SK-N-MC (cell line): ENCODE results near the gene ARHGAP35.
"Not testable (repeated sequence)": the region's sequence is repeated elsewhere in the genome, so short reads cannot be mapped to it uniquely, and the experiment has no call there.

Experiments
- DNase-seq: peaks from one replicate; pipeline ENCODE4 v3.0.0-alpha.2; 2011; ENCODE audit warnings: low read depth, low spot score
- H3K27ac ChIP-seq: fragments of 200-600 bp; sonication (generic); 2 replicates; pipeline ENCODE4 v1.5.1; 2016; ENCODE audit warnings: mixed run types
- H3K36me3 ChIP-seq: fragments of 200-600 bp; sonication (generic); 2 replicates; pipeline ENCODE4 v1.6.1; 2017; ENCODE audit warnings: antibody characterized with exemption, low read length, mixed read lengths; ENCODE audit not compliant: insufficient read depth
- H3K4me3 ChIP-seq: fragments of 200-600 bp; sonication (generic); 2 replicates; pipeline ENCODE4 v1.5.1; 2016
- H3K9ac ChIP-seq: fragments of 200-600 bp; sonication (generic); 2 replicates; pipeline ENCODE4 v1.8.0; 2017; ENCODE audit warnings: mixed run types, mixed read lengths; ENCODE audit not compliant: insufficient read length
- H3K9me3 ChIP-seq: fragments of 200-600 bp; sonication (generic); 2 replicates; pipeline ENCODE4 v1.6.1; 2017; ENCODE audit warnings: low read depth, mild to moderate bottlenecking, antibody characterized with exemption, low read length, moderate library complexity, mixed read lengths
- EZH2 ChIP-seq: fragments of 200-600 bp; sonication (generic); IDR thresholded peaks from one replicate; pipeline ENCODE4 v1.6.1; 2017; ENCODE audit warnings: antibody characterized with exemption
- FOXP2 ChIP-seq: optimal IDR thresholded peaks from 2 replicates; pipeline ENCODE3; 2011; ENCODE audit warnings: mild to moderate bottlenecking, moderate library complexity; ENCODE audit not compliant: insufficient read depth; ENCODE audit errors: extremely low read length, control extremely low read depth
- POLR2AphosphoS5 ChIP-seq: IDR thresholded peaks from 2 replicates; pipeline ENCODE4 v1.6.1; 2012; ENCODE audit warnings: mild to moderate bottlenecking, low read depth, low read length, borderline replicate concordance

ARHGAP35 gene

DNA sequence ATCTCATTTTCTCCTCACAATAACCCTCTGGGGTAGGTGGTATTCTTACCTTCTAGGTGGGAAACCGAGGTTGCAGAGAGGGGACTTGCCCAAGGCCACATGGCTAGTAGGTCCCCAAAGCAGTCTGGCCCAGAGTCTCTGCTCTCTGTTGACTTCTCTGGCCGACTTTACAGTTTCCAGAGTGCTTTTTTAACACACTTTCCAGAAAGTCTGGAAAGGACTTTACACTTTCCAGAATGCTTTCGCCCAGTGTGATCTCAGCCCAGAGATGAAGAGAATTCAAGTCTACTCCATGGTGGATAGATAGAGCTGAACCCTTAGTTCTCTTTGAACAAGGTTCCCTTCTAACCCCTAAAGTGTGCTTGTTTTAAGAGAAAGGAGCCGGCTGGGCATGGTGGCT, 12.2 kb downstream of the ARHGAP35 start:
- TF ChIP-seq FOXP2: no peak
- TF ChIP-seq POLR2AphosphoS5: no peak
- no peak for TF ChIP-seq EZH2
- Histone ChIP-seq H3K27ac (peak overlapping the region; percentile 50; the same call in 1 of the 2 replicates), H3K4me3 (no peak overlapping the region), H3K9me3 (no peaks in the 10 kb centered on the region), H3K9ac (no peak overlapping the region), H3K36me3 (peaks cover 6% of the 10 kb centered on the region)
- no peak for DNase-seq

- no peak overlapping the region for H3K27ac ChIP-seq
These were observed 14.4 kb downstream of the ARHGAP35 start for GRCh38 chr19:46875234-46875633.

GRCh38 chr19:46875657-46876056, 14.9 kb downstream of the ARHGAP35 start:
- no peak for DNase-seq
- H3K36me3 ChIP-seq: no peaks in the 10 kb centered on the region; the same call in 1 of the 2 replicates
- H3K9me3 ChIP-seq: no peaks in the 10 kb centered on the region
- TF ChIP-seq FOXP2 (no peak), EZH2 (no peak), POLR2AphosphoS5 (no peak)
- H3K27ac ChIP-seq: no peak overlapping the region
- H3K4me3 ChIP-seq: no peak overlapping the region
- H3K9ac ChIP-seq: no peak overlapping the region

More at GRCh38 chr19:46875234-46875633, 14.4 kb downstream of the ARHGAP35 start:
- H3K9me3 ChIP-seq: no peaks in the 10 kb centered on the region
- DNase-seq: no peak
- no peak overlapping the region for H3K4me3 ChIP-seq
- no peak overlapping the region for H3K9ac ChIP-seq
- no peak for TF ChIP-seq POLR2AphosphoS5
- no peaks in the 10 kb centered on the region; the same call in 1 of the 2 replicates for H3K36me3 ChIP-seq

DNA sequence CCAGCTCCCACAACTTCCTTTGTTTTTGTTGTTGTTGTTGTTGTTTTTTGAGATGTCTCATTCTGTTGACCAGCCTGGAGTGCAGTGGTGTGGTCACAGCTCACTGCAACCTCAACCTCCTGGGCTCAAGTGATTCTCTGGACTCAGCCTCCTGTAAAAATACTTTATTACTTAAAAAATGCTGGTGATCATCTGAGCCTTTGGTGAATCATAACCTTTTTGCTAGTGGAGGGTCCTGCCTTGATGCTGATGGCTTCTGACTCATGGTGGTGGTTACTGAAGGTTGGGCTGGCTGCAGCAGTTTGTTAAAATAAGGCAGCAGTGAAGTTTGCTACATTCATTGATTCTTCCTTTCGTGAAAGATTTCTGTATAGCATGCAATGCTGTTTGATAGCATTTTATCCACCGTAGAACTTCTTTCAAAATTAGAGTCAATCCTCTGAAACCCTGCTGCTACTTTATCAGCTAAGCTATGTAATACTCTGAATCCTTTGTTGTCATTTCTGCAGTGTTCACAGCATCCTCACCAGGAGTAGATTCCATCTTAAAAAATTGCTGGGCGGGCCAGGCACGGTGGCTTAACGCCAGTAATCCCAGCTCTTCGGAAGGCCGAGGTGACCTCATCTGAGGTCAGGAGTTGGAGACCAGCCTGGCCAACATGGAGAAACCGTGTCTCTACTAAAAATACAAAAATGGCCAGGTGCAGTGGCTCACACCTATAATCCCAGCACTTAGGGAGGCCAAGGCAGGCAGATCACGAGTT, 18.0 kb downstream of the ARHGAP35 start:
- Histone ChIP-seq H3K4me3 (no peak overlapping the region), H3K27ac (no peak overlapping the region), H3K36me3 (peaks cover 6% of the 10 kb centered on the region; the same call in 1 of the 2 replicates), H3K9me3 (no peaks in the 10 kb centered on the region), H3K9ac (no peak overlapping the region)
- DNase-seq: no peak
- TF ChIP-seq FOXP2: no peak
- TF ChIP-seq POLR2AphosphoS5: no peak
- TF ChIP-seq EZH2: no peak

DNA sequence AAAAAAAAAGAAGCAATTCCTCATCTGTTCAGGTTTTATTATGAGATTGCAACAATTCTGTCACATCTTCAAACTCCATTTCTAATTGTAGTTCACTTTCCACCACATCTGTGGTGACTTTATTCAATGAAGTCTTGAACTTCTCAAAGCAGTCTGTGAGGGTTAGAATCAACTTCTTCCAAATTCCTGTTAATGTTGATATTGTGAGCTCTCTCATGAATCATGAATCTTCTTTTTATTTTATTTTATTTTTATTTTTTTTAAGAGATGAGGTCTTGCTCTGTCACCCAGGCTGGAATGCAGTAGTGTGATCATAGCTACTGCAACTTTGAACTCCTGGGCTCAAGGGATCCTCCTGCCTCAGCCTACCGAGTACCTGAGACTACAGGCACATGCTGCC, 19.6 kb downstream of the ARHGAP35 start:
- peaks cover 16% of the 10 kb centered on the region for H3K36me3 ChIP-seq
- no peaks in the 10 kb centered on the region for H3K9me3 ChIP-seq
- no peak overlapping the region for H3K4me3 ChIP-seq
- DNase-seq: no peak
- H3K9ac ChIP-seq: no peak overlapping the region
- H3K27ac ChIP-seq: no peak overlapping the region
- TF ChIP-seq EZH2 (no peak), POLR2AphosphoS5 (no peak), FOXP2 (no peak)

DNA sequence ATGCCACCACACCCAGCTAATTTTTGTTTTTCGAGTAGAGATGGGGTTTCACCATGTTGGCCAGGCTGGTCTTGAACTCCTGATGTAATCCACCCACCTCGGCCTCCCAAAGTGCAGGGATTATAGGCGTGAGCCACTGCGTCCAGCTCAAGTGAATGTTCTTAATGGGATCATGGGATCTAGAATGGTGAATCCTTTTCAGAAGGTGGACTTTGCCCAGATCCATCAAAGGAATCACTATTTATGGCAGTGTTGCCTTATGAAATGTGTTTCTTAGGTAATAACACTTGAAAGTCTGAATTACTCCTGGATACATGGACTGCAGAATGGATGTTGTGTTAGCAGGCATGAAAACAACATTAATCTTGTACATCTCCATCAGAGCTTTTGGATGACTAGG, 20.3 kb downstream of the ARHGAP35 start:
- DNase-seq: no peak
- H3K36me3 ChIP-seq: peaks cover 16% of the 10 kb centered on the region
- H3K4me3 ChIP-seq: no peak overlapping the region
- no peak for TF ChIP-seq POLR2AphosphoS5
- TF ChIP-seq FOXP2: no peak
- no peak for TF ChIP-seq EZH2
- no peaks in the 10 kb centered on the region for H3K9me3 ChIP-seq
- no peak overlapping the region for H3K27ac ChIP-seq
- H3K9ac ChIP-seq: no peak overlapping the region

DNA sequence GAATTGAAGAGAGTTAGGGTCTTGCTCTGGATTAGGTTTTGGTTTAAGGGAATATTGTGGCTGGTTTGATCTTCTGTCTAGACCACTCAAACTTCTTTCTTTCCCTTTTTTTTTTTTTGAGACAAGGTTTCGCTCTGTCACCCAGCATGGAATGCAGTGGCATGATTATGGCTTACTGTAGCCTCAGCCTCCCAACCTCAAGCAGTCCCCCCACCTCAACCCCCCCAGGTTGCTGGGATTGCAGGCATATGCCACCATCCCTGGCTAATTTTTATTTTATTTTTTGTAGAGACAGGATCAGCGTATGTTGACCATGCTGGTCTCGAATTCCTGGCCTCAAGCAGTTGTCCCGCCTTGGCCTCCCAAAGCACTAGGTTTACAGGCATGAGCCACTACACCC, 21.2 kb downstream of the ARHGAP35 start:
- H3K9ac ChIP-seq: no peak overlapping the region
- no peak overlapping the region for H3K4me3 ChIP-seq
- no peak for DNase-seq
- TF ChIP-seq POLR2AphosphoS5: no peak
- no peak for TF ChIP-seq FOXP2
- H3K36me3 ChIP-seq: peaks cover 23% of the 10 kb centered on the region
- H3K9me3 ChIP-seq: 0 out of 2 replicates have a peak, but pooled peaks cover 4% of the 10 kb centered on the region
- H3K27ac ChIP-seq: no peak overlapping the region

DNA sequence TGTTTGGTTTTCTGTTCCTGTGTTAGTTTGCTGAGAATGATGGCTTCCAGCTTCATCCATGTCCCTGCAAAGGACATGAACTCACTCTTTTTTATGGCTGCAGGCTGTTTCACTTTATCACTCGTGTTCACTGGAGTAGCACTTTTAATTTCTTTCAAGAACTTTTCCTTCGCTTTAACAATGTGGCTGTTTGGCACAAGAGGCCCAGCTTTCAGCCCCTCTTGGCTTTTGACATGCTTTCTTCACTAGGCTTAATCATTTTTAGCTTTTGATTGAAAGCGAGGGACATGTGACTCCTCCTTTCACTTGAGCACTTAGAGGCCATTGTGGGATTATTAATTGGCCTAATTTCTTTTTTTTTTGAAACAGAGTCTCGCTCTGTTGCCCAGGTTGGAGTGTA, 22.0 kb downstream of the ARHGAP35 start:
- not testable (repeated sequence) for H3K27ac ChIP-seq, H3K4me3 ChIP-seq, H3K9ac ChIP-seq, H3K9me3 ChIP-seq, DNase-seq
- peaks cover 30% of the 10 kb centered on the region for H3K36me3 ChIP-seq

GRCh38 chr19:46885411-46885810, 24.6 kb downstream of the ARHGAP35 start:
- Histone ChIP-seq H3K9ac (no peak overlapping the region), H3K4me3 (no peak overlapping the region), H3K36me3 (peaks cover 30% of the 10 kb centered on the region), H3K9me3 (0 out of 2 replicates have a peak, but pooled peaks cover 4% of the 10 kb centered on the region), H3K27ac (no peak overlapping the region)
- DNase-seq: no peak
- TF ChIP-seq POLR2AphosphoS5: no peak
- TF ChIP-seq EZH2: no peak
- TF ChIP-seq FOXP2: no peak
